Brain microvascular endothelial cell (primary cell): ENCODE measurements around the gene TXN.
"Not testable (repeated sequence)": the region's sequence is repeated elsewhere in the genome, so short reads cannot be mapped to it uniquely, and the experiment has no call there.

ENCODE experiments used
- DNase-seq: peaks from one replicate; pipeline ENCODE4 v3.0.0-alpha.2; 2020
- H3K27ac ChIP-seq: fragments of 250-450 bp; sonication (Bioruptor Pico); 2 replicates; pipeline ENCODE4 v1.5.1; 2020; ENCODE audit warnings: mild to moderate bottlenecking, moderate library complexity
- H3K27me3 ChIP-seq: fragments of 250-450 bp; sonication (Bioruptor Pico); replicated peaks from 2 replicates; pipeline ENCODE4 v1.5.1; 2020; ENCODE audit warnings: mild to moderate bottlenecking
- H3K36me3 ChIP-seq: fragments of 250-450 bp; sonication (Bioruptor Pico); replicated peaks from 2 replicates; pipeline ENCODE4 v1.5.1; 2020; ENCODE audit warnings: mild to moderate bottlenecking
- H3K4me3 ChIP-seq: 2 replicates; pipeline ENCODE4 v1.5.1; 2011; ENCODE audit warnings: low read depth, mild to moderate bottlenecking, control low read depth, low read length, moderate library complexity
- CTCF ChIP-seq: IDR thresholded peaks from 2 replicates; pipeline ENCODE4 v1.5.1; 2011; ENCODE audit warnings: low read depth, mild to moderate bottlenecking, moderate library complexity, low read length, control low read depth, inconsistent platforms; ENCODE audit errors: missing control alignments
- in situ Hi-C: cut with HindIII; loops from 2 replicates; pipeline ENCODE4 v1.10.0; 2017; ENCODE audit warnings: low sequenced_read_pairs, low pct_ligation_motif_present

TXN gene

GRCh38 chr9:110202232-110202631 lies 54.1 kb downstream of the TXN start:
- TF ChIP-seq CTCF: no peak
- Histone ChIP-seq H3K27ac (no peak overlapping the region), H3K27me3 (peaks cover 6% of the 10 kb centered on the region), H3K36me3 (no peaks in the 10 kb centered on the region), H3K4me3 (no peak overlapping the region)
- in situ Hi-C loops: no loop called here
- no peak for DNase-seq

GRCh38 chr9:110199643-110200042 lies 56.7 kb downstream of the TXN start:
- no peaks in the 10 kb centered on the region for H3K27me3 ChIP-seq
- no peak for DNase-seq
- no peaks in the 10 kb centered on the region for H3K36me3 ChIP-seq
- no peak for TF ChIP-seq CTCF
- H3K4me3 ChIP-seq: no peak overlapping the region
- in situ Hi-C loops: no loop called here
- no peak overlapping the region for H3K27ac ChIP-seq

GRCh38 chr9:110198357-110198756 lies 58.0 kb downstream of the TXN start:
- Histone ChIP-seq H3K27me3 (no peaks in the 10 kb centered on the region), H3K27ac (no peak overlapping the region), H3K4me3 (no peak overlapping the region), H3K36me3 (no peaks in the 10 kb centered on the region)
- in situ Hi-C loops: no loop called here
- DNase-seq: no peak
- TF ChIP-seq CTCF: no peak

- H3K27me3 ChIP-seq: no peaks in the 10 kb centered on the region
- no peak for DNase-seq
- H3K27ac ChIP-seq: no peak overlapping the region
- no peaks in the 10 kb centered on the region for H3K36me3 ChIP-seq
- H3K4me3 ChIP-seq: no peak overlapping the region
- in situ Hi-C loops: no loop called here
- peak; percentile 66 for TF ChIP-seq CTCF
Observed at GRCh38 chr9:110197330-110198187, 58.7 kb downstream of the TXN start.

GRCh38 chr9:110196084-110196499 lies 60.2 kb downstream of the TXN start:
- H3K36me3 ChIP-seq, in situ Hi-C loops, DNase-seq, H3K4me3 ChIP-seq, H3K27ac ChIP-seq, H3K27me3 ChIP-seq: not testable (repeated sequence)
